HG03571 (cell line): ENCODE data around the gene FLRT3.

Source experiments
- ATAC-seq: cut with Tn5 transposase; IDR thresholded peaks from one replicate; pipeline ENCODE4 v1.9.1; 2021; ENCODE audit not compliant: unreplicated experiment

FLRT3 gene

DNA sequence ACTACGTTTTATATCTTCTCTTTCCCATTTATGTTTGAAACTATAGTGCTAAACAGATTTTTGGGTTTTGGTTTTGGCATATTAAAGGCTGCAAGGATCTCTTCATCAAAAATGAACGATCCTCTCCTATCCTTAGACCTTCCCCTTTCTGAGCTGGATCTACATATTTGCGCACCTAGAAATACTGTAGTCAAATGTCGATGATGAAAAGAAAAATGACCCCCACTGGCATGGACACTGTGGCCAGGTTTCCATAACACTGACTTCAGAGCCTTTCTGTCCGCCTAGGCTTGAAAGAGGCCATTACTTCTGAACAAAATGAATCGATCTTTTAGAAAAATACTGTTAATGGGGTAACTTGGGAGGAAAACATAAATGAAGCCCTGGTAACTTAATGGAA, 5.8 kb downstream of the FLRT3 start:
- ATAC-seq = no peak

GRCh38 chr20:14319704-14320103, 17.7 kb downstream of the FLRT3 start:
- ATAC-seq = no peak

GRCh38 chr20:14313341-14314020, 23.9 kb downstream of the FLRT3 start:
- ATAC-seq = no peak

DNA sequence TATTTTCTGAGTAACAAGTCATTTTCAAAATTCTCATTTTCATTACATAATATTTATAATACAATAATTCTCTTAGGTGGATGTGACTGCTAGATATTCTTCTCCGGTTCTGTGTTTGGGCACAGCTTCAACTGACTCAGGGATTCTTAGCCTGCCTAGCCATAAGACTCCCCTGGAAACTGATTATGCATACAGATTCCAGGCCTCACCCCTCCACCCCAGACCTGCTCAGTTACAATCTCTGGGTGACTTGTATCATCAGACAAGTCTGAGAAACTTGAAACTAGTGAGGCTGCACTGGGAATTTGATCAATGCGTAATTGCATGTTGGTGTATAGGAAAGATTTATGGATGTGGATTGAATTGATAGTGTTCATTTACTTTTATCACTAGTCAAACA, 25.4 kb downstream of the FLRT3 start:
- no peak for ATAC-seq

- no peak for ATAC-seq
These were observed 26.3 kb downstream of the FLRT3 start for GRCh38 chr20:14310977-14311627.

- ATAC-seq = no peak
These were observed 29.5 kb downstream of the FLRT3 start for GRCh38 chr20:14307956-14308355.

DNA sequence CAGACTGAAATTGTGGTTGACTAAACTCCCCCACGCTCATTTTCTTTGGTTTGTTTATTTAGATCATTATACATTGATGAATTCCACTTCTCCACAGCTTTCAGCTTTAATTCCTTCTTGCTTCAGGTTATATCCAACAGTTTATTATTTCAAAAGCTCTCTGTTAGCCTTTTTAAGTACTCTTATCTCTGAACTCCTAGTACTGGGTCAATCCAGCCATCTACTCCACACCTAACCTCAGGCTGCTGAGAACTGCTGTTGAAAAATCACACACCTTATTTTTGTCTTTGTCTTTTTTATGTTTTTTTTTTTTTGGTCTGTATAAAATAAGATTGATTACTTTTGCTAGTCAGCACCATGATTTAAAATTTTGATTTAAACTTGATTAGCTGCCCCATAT, 32.9 kb downstream of the FLRT3 start:
- ATAC-seq = no peak

- ATAC-seq = no peak
These were observed 33.8 kb downstream of the FLRT3 start for GRCh38 chr20:14303651-14304050.

DNA sequence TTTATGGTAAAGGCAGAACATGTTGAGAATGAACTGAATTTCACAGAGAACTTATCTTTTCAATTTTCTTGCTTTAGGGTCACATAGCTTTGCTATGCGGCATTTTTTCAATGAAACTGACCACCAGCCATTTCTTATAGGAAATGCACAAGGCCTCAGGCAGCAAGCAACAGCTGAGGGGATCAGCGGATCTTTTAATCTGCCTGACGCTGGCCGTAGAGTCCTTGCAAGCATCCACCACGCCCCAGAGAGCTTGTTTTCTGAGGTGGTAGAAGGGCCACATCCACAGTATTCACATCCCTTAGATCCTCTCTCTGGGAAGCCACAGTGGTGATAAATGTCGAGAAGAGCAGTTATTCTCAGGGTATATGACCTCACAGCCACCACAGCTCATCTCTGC, 34.3 kb downstream of the FLRT3 start:
- no peak for ATAC-seq

DNA sequence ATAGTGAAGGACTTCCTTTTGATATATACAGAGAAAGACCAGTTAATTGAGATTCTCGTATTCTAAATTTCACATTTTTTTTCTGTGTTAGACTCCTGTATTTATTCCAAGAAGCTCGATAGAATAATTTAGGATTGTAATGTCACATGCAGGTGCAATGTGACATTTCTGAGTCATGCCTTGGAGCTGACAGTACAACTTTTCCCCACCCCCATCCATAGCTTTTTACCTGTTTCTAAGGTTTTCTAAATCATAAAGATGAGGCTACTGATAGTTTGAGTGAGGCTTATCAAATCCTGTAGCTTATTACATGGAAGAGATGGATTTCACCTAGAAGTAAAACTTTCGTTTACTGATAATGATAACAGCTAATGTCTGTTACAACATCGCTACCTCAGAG, 37.6 kb downstream of the FLRT3 start:
- no peak for ATAC-seq

GRCh38 chr20:14295770-14296309, 41.6 kb downstream of the FLRT3 start:
- ATAC-seq = no peak

DNA sequence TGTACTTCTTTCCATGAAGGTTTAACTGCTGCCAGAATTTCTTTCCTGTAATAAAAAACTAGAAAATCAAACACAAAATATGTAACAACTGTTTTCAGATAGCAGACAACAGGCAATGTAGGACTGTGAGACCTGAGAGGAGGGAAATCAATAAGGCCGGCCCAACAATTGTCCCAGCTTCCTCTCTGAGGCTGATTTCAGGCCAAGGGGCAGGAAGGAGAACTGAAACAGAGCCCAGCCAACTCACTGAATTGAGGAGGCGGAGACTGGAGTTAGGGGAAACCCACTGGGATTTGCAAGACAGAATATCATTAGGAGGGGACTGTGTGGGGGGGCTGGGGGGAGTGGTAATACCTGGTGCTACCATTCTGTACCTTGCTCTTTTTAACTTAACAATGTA, 42.2 kb downstream of the FLRT3 start:
- no peak for ATAC-seq

GRCh38 chr20:14291502-14291901, 45.9 kb downstream of the FLRT3 start:
- ATAC-seq = no peak

GRCh38 chr20:14288341-14289330, 48.8 kb downstream of the FLRT3 start:
- ATAC-seq = no peak

DNA sequence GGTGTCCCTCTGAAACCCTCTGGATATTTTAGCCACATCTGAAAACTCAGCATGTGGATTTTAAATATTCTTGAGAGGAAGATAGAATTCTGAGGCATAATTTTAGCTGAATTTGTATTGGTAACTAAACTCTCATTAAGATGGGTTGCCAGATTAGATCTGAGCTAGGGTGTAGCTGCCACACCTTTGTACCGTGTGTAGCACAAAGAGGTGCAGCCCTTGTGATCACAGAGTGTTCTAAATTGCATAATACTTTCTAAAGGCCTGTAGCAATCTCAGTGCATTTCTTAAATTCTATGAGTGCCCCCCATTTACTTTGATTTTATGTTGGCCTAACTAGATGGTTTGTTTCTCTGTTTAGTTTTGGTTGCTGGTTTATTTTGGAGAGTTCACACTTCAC, 53.0 kb downstream of the FLRT3 start:
- no peak for ATAC-seq

DNA sequence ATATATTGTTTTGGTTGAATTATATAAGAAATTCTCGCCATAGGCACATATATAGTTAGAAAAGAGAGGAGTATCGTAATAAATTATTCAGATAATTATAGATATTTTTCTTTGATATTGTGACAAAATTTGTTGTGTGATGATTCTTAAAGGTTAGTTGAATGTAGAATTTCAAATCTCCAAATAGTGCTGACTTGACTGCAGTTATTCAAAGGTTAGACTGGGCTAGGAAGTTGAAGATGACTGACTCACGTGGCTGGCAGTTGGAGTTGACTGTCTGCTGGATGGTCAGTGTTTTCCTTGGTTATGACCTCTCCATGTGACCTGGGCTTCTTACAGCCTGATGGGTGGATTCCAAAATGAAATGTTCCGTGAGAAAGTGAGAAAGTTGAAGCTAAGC, 55.3 kb downstream of the FLRT3 start:
- no peak for ATAC-seq
